Retinal pigment epithelial cell (primary cell): ENCODE measurements around the gene ZNF587B.
A peak's percentile ranks its signal among the peaks of the same experiment; 100 is the strongest.
"Not testable (repeated sequence)": the region's sequence is repeated elsewhere in the genome, so short reads cannot be mapped to it uniquely, and the experiment has no call there.

Experiments used
- DNase-seq: peaks from one replicate; pipeline ENCODE4 v3.0.0-alpha.2; 2010; ENCODE audit warnings: low read depth
- H3K4me3 ChIP-seq: 2 replicates; pipeline ENCODE4 v1.5.1; 2011; ENCODE audit warnings: mild to moderate bottlenecking, low read length, control low read depth, moderate library complexity
- TF ChIP-seq, protein P1 (sequence below): conservative IDR thresholded peaks from 2 replicates; pipeline ENCODE4 v1.5.1; 2011; ENCODE audit warnings: low read depth, low read length, control low read depth, inconsistent platforms

The ZNF587B gene

DNA sequence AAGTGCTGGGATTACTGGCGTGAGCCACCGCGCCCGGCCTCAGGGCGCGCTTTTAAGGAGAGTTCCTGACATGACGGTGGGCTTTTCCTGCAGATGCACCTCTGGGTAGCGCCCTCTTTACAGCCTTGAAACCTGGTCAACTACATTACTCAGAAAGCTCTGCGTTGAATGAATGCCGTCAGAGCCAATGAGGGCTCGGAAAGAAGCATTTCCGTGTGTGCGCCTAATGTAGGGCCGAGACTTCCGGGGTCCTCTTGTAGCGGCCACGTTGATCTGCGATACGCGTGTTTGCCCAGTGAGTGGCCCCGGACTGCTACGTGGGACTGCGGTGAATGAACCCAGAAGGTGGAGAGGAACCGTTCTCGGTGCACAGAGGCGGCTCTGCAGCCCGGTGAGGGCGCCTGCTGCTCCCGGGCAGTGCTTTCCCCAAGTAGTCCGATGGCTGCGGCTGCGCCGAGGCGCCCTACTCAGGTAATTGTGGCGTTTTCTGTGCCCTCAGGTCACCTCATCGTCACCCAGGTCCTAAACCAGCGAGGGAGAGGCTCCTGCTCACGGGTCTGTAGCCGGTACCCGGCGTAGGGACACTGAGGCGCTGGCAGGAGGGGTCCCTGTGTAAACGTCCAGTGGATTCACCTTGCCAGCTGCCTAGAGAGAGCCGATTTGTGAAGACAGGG, 10.5 kb upstream of the ZNF587B start:
- TF ChIP-seq, protein P1, sequence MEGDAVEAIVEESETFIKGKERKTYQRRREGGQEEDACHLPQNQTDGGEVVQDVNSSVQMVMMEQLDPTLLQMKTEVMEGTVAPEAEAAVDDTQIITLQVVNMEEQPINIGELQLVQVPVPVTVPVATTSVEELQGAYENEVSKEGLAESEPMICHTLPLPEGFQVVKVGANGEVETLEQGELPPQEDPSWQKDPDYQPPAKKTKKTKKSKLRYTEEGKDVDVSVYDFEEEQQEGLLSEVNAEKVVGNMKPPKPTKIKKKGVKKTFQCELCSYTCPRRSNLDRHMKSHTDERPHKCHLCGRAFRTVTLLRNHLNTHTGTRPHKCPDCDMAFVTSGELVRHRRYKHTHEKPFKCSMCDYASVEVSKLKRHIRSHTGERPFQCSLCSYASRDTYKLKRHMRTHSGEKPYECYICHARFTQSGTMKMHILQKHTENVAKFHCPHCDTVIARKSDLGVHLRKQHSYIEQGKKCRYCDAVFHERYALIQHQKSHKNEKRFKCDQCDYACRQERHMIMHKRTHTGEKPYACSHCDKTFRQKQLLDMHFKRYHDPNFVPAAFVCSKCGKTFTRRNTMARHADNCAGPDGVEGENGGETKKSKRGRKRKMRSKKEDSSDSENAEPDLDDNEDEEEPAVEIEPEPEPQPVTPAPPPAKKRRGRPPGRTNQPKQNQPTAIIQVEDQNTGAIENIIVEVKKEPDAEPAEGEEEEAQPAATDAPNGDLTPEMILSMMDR = peak; percentile 32
- peak; percentile 81 for DNase-seq
- H3K4me3 ChIP-seq = peak overlapping the region; percentile 97

DNA sequence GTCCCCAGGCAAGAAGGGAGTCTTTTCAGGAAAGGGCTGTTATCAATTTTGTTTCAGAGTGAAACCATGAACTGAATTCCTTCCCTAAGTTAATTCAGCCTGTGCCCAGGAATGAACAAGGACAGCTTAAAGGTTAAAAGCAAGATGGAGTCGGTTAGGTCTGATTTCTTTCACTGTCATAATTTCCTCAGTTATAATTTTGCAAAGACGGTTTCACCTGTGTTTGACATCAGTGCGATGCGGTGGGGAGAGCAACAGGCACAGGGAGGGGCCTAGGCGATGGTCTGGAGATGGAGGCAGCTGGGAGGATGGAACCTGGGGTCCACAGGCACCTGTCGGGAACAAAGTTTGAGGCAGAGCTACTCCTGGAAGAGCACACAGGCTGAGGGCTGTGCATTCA, 9.5 kb upstream of the ZNF587B start:
- H3K4me3 ChIP-seq = peak overlapping the region; percentile 97
- TF ChIP-seq, protein P1 = no peak

GRCh38 chr19:57821095-57821494, 9.0 kb upstream of the ZNF587B start:
- not testable (repeated sequence) for H3K4me3 ChIP-seq, DNase-seq

More for the DNA sequence above, 9.5 kb upstream of the ZNF587B start:
- no peak for DNase-seq

GRCh38 chr19:57821501-57821900, 8.6 kb upstream of the ZNF587B start:
- H3K4me3 ChIP-seq, DNase-seq: not testable (repeated sequence)

GRCh38 chr19:57823155-57823554, 6.9 kb upstream of the ZNF587B start:
- not testable (repeated sequence) for DNase-seq, H3K4me3 ChIP-seq

GRCh38 chr19:57823608-57824007, 6.5 kb upstream of the ZNF587B start:
- not testable (repeated sequence) for H3K4me3 ChIP-seq, DNase-seq

GRCh38 chr19:57825511-57825910, 4.6 kb upstream of the ZNF587B start:
- DNase-seq = no peak
- H3K4me3 ChIP-seq = no peak overlapping the region

DNA sequence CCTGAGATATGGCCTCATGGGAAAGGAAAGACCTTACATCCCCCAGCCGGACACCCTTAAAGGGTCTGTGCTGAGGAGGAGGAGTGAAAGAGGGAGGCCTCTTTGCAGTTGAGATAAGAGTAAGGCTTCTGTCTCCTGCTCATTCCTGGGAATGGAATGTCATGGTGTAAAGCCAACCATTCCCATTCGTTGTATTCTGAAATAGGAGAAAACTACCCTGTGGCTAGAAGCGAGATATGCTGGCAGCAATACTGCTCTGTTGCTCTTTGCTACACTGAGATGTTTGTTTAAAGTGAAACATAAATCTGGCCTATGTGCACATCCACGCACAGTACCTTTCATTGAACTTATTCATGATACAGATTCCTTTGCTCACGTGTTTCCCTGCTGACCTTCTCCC, 783 bp upstream of the ZNF587B start:
- H3K4me3 ChIP-seq = no peak overlapping the region
- TF ChIP-seq, protein P1 = no peak
- no peak for DNase-seq

More at GRCh38 chr19:57825511-57825910, 4.6 kb upstream of the ZNF587B start:
- TF ChIP-seq, protein P1 = no peak

DNA sequence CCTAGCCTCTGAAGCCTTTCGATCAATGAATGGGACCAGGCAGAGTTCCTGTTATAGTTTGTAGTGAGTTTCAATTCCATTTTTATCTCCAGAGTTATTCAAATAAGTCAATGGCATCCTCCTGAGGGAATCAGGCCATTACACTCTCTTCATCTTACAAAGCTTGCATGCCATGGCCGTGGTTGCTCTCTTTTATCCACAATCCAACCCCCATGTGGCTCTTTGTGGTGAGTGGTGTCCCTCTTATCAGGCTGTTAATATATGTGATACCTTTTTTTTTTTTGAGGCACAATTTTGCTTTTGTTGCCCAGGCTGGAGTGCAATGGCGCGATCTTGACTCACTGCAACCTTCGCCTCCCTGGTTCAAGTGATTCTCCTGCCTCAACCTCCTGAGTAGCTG, 6.9 kb downstream of the ZNF587B start:
- DNase-seq = not testable (repeated sequence)

GRCh38 chr19:57838622-57839191, 8.6 kb downstream of the ZNF587B start:
- not testable (repeated sequence) for DNase-seq, H3K4me3 ChIP-seq

More for the DNA sequence above, 6.9 kb downstream of the ZNF587B start:
- H3K4me3 ChIP-seq = not testable (repeated sequence)
